Ovary (tissue), 3 donors: Measurements from ENCODE around the gene CA10.

Experiments
- CTCF ChIP-seq, 3 donors: fragments of 450-650 bp in 2 of 3; fragments of 200-600 bp in 1 of 3; IDR thresholded peaks; one replicate each; pipeline versions ENCODE4 v1.5.1 to v1.8.0; 2016 to 2022; ENCODE audit warnings: antibody characterized with exemption in 3 of 3, mild to moderate bottlenecking in 1 of 3
- EP300 ChIP-seq: sonication (generic); formaldehyde crosslinking; IDR thresholded peaks from one replicate; pipeline ENCODE4 v1.6.1; 2017; ENCODE audit warnings: antibody characterized with exemption
- POLR2A ChIP-seq: fragments of 450-650 bp; IDR thresholded peaks from one replicate; pipeline ENCODE4 v1.6.1; 2017; ENCODE audit warnings: antibody characterized with exemption, mild to moderate bottlenecking, moderate library complexity
- donor health status: DM: no; HTN: no; CAD: no.

- no peak for TF ChIP-seq CTCF (IDR thresholded peaks at IDR 0.05)
- no peak for TF ChIP-seq EP300
- TF ChIP-seq POLR2A, result no peak
Measured at GRCh38 chr17:51971121-51971520, 187.4 kb downstream of the CA10 start.
